Natural killer cell (primary cell): ENCODE measurements around the gene KIRREL3. TPM values are rescaled to one million over a fixed set of nuclear protein-coding genes. Genes with fewer than 3 reads are reported as not detected.

Experiments used
- ATAC-seq, 3 donors: fragments of 150-1000 bp in 2 of 3; fragments of 200-7000 bp in 1 of 3; cut with Tn5 transposase; 1 replicate in 1 of 3; 2 replicates in 2 of 3; pipeline ENCODE4 v1.10.0; 2021; ENCODE audit warnings: mild to moderate bottlenecking in 2 of 3, moderate library complexity in 2 of 3
- DNase-seq, 2 donors: peaks; one replicate each; pipeline versions ENCODE4 v3.0.0 to v3.0.0-alpha.2; 2013 to 2021; ENCODE audit warnings: mixed read lengths in 1 of 2
- H3K27ac ChIP-seq: one replicate; pipeline ENCODE4 v1.5.1; 2013; ENCODE audit warnings: mild to moderate bottlenecking, low read length
- H3K27me3 ChIP-seq: one replicate; pipeline ENCODE4 v1.6.1; 2013; ENCODE audit warnings: low read length; ENCODE audit not compliant: control insufficient read depth, insufficient read depth
- H3K36me3 ChIP-seq: one replicate; pipeline ENCODE4 v1.6.1; 2013; ENCODE audit warnings: low read length; ENCODE audit not compliant: control insufficient read depth, insufficient read depth
- H3K4me1 ChIP-seq: one replicate; pipeline ENCODE4 v1.6.1; 2013; ENCODE audit warnings: low read length; ENCODE audit not compliant: control insufficient read depth, insufficient read depth
- H3K4me3 ChIP-seq: one replicate; pipeline ENCODE4 v1.5.1; 2013; ENCODE audit warnings: low read length
- H3K9me3 ChIP-seq: one replicate; pipeline ENCODE4 v1.6.1; 2013; ENCODE audit warnings: low read length; ENCODE audit not compliant: control insufficient read depth, insufficient read depth
- H3K27ac Mint-ChIP-seq, 2 donors: one replicate each; pipeline ENCODE4 v1.8.0; 2022; ENCODE audit warnings: mild to moderate bottlenecking in 2 of 2, mixed read lengths in 2 of 2, moderate library complexity in 1 of 2
- H3K27me3 Mint-ChIP-seq, 2 donors: one replicate each; pipeline ENCODE4 v1.8.0; 2022; ENCODE audit warnings: low read depth in 2 of 2, mixed read lengths in 2 of 2
- H3K36me3 Mint-ChIP-seq: one replicate; pipeline ENCODE4 v1.8.0; 2022; ENCODE audit warnings: mixed read lengths
- H3K4me1 Mint-ChIP-seq, 2 donors: one replicate each; pipeline ENCODE4 v1.8.0; 2022; ENCODE audit warnings: mixed read lengths in 2 of 2
- H3K4me3 Mint-ChIP-seq: one replicate; pipeline ENCODE4 v1.8.0; 2022; ENCODE audit warnings: mild to moderate bottlenecking, moderate library complexity, mixed read lengths
- H3K9me3 Mint-ChIP-seq, 2 donors: one replicate each; pipeline ENCODE4 v1.8.0; 2022; ENCODE audit warnings: mixed read lengths in 2 of 2
- CTCF ChIP-seq: fragments of 200-600 bp; IDR thresholded peaks from one replicate; pipeline ENCODE4 v1.8.0; 2022; ENCODE audit warnings: antibody characterized with exemption
- WGBS: methylation state at CpG from one replicate; pipeline ENCODE4 v1.1.7; 2013; ENCODE audit warnings: missing lambda C conversion rate; ENCODE audit not compliant: insufficient coverage; 5-methylcytosine and 5-hydroxymethylcytosine counted together
- intact Hi-C: fragments of 100-400 bp; cut with micrococcal nuclease; formaldehyde crosslinking; loops from one replicate; pipeline ENCODE4 v1.14.2; 2022
- total RNA-seq, 4 donors: library from RNA; stranded (reverse); fragments of 120-200 nt in 1 of 4; gene quantifications; one replicate each; pipeline versions ENCODE4 v1.2.3 to v1.2.4, GENCODE V29; 2013 to 2022

The KIRREL3 gene
- total RNA-seq, 3 donors from 2014 or later (not counting 1 experiment from before 2014, with no cell fraction given) = not detected

DNA sequence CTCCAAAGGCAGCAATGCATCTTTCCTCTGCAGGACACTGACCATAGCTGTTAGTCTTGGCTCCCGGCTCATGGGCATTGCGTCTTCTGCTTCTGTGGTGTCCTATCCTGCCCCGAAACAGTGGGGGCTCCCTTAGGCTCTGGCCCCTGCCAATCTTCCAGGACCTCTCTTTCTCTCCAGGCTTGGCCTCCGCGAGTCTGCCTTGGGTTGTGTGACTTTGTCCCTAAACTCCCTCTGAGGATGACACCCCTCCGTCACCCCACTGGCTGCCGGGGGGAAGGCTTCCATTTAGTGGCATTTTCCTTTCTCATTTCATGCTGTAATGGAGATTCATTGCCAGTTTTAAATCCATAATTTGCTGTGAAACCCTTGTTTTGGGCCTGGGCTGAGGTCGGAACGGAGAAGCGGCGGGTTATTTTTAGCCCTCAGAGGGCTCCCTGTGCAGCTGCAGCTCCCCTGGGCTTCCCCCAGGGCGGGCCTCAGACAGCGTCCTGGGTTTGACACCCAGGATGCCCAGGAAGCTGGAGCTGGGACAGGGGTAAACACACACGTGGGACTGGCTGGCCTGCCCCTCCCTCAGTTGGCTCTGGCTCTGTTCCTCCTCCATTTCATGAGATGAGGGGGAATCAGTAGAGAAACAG, 489.0 kb downstream of the KIRREL3 start:
- Mint-ChIP-seq H3K36me3 (no peaks in the 10 kb centered on the region), H3K4me3 (no peak overlapping the region), H3K4me1 (no peaks in the 10 kb centered on the region), H3K9me3 (no peaks in the 10 kb centered on the region), H3K27me3 (peaks cover 10 to 18% of the 10 kb centered on the region in 2 donors), H3K27ac (no peak overlapping the region)
- no peaks in the 10 kb centered on the region for H3K27me3 ChIP-seq
- H3K36me3 ChIP-seq = no peaks in the 10 kb centered on the region
- no peak overlapping the region for H3K27ac ChIP-seq
- TF ChIP-seq CTCF = no peak
- 67% methylated on average over 14 of the region's 14 CpGs for WGBS
- intact Hi-C loops = no loop called here
- no peaks in the 10 kb centered on the region for H3K9me3 ChIP-seq
- DNase-seq (no peak), ATAC-seq (no peak)
- no peak overlapping the region for H3K4me3 ChIP-seq
- H3K4me1 ChIP-seq = no peaks in the 10 kb centered on the region

GRCh38 chr11:126510621-126511370, 489.8 kb downstream of the KIRREL3 start:
- intact Hi-C loops = no loop called here
- H3K4me1 Mint-ChIP-seq = no peaks in the 10 kb centered on the region
- 82% methylated on average over 5 of the region's 5 CpGs for WGBS

GRCh38 chr11:126507646-126508045, 492.9 kb downstream of the KIRREL3 start:
- H3K4me1 ChIP-seq = no peaks in the 10 kb centered on the region
- ATAC-seq (no peak), DNase-seq (no peak)
- WGBS = 70% methylated on average over 8 of the region's 8 CpGs
- TF ChIP-seq CTCF = no peak
- H3K27ac ChIP-seq = no peak overlapping the region
- Mint-ChIP-seq H3K27ac (no peak overlapping the region), H3K9me3 (peaks cover 0 to 5% of the 10 kb centered on the region in 2 donors), H3K4me1 (no peaks in the 10 kb centered on the region), H3K27me3 (peaks cover 30 to 41% of the 10 kb centered on the region in 2 donors), H3K36me3 (no peaks in the 10 kb centered on the region), H3K4me3 (no peak overlapping the region)
- no peaks in the 10 kb centered on the region for H3K9me3 ChIP-seq
- H3K27me3 ChIP-seq = peaks cover 3% of the 10 kb centered on the region
- H3K36me3 ChIP-seq = no peaks in the 10 kb centered on the region
- no peak overlapping the region for H3K4me3 ChIP-seq
- intact Hi-C loops = no loop called here

More at GRCh38 chr11:126510621-126511370, 489.8 kb downstream of the KIRREL3 start:
- no peak overlapping the region for H3K4me3 Mint-ChIP-seq
- no peak overlapping the region for H3K27ac ChIP-seq
- H3K4me3 ChIP-seq = no peak overlapping the region
- H3K9me3 ChIP-seq = no peaks in the 10 kb centered on the region
- ATAC-seq (no peak), DNase-seq (no peak)
- H3K4me1 ChIP-seq = no peaks in the 10 kb centered on the region
- no peak overlapping the region for H3K27ac Mint-ChIP-seq
- no peak for TF ChIP-seq CTCF
- H3K36me3 ChIP-seq = no peaks in the 10 kb centered on the region
- H3K27me3 ChIP-seq = no peaks in the 10 kb centered on the region
- no peaks in the 10 kb centered on the region for H3K9me3 Mint-ChIP-seq
- peaks cover 14 to 15% of the 10 kb centered on the region in 2 donors for H3K27me3 Mint-ChIP-seq
- no peaks in the 10 kb centered on the region for H3K36me3 Mint-ChIP-seq
